ENCODE results near the gene RBM10. TPM values are rescaled to one million over a fixed set of nuclear protein-coding genes. Genes with fewer than 3 reads are reported as not detected.

The RBM10 gene
- total RNA-seq, 1 donor from 2014 or later: 29.6 TPM

GRCh38 chrX:47198026-47198686 is 53.1 kb downstream of the RBM10 start:
- Mint-ChIP-seq H3K4me3 (ENCODE audit: unreplicated experiment) (peak overlapping the region; percentile 31), H3K9me3 (ENCODE audit: low read depth) (no peaks in the 10 kb centered on the region), H3K27me3 (ENCODE audit: low read depth) (no peaks in the 10 kb centered on the region), H3K36me3 (ENCODE audit: low read depth) (peaks cover 48% of the 10 kb centered on the region), H3K27ac (ENCODE audit: unreplicated experiment) (peak overlapping the region; percentile 82), H3K4me1 (ENCODE audit: low read depth) (peaks cover 62% of the 10 kb centered on the region)
- no peak for TF ChIP-seq CTCF (IDR thresholded peaks at IDR 0.05)
- DNase-seq (ENCODE audit: low spot score): peak; percentile 63

GRCh38 chrX:47198687-47199080 is 53.7 kb downstream of the RBM10 start:
- Mint-ChIP-seq H3K4me1 (ENCODE audit: low read depth) (peaks cover 58% of the 10 kb centered on the region), H3K27me3 (ENCODE audit: low read depth) (no peaks in the 10 kb centered on the region), H3K4me3 (ENCODE audit: unreplicated experiment) (peak overlapping the region; percentile 31), H3K27ac (ENCODE audit: unreplicated experiment) (peak overlapping the region; percentile 82), H3K36me3 (ENCODE audit: low read depth) (peaks cover 51% of the 10 kb centered on the region), H3K9me3 (ENCODE audit: low read depth) (no peaks in the 10 kb centered on the region)
- no peak for TF ChIP-seq CTCF (IDR thresholded peaks at IDR 0.05)
- peak; percentile 70 for DNase-seq (ENCODE audit: low spot score)

GRCh38 chrX:47199286-47199685 is 54.3 kb downstream of the RBM10 start:
- H3K27ac Mint-ChIP-seq (ENCODE audit: unreplicated experiment): no peak overlapping the region
- DNase-seq (ENCODE audit: low spot score): peak; percentile 50
- no peaks in the 10 kb centered on the region for H3K27me3 Mint-ChIP-seq (ENCODE audit: low read depth)
- TF ChIP-seq CTCF (IDR thresholded peaks at IDR 0.05): no peak
- no peak overlapping the region for H3K4me3 Mint-ChIP-seq (ENCODE audit: unreplicated experiment)
- H3K4me1 Mint-ChIP-seq (ENCODE audit: low read depth): peaks cover 56% of the 10 kb centered on the region
- peaks cover 55% of the 10 kb centered on the region for H3K36me3 Mint-ChIP-seq (ENCODE audit: low read depth)
- no peaks in the 10 kb centered on the region for H3K9me3 Mint-ChIP-seq (ENCODE audit: low read depth)

- Mint-ChIP-seq H3K36me3 (ENCODE audit: low read depth) (peaks cover 60% of the 10 kb centered on the region), H3K27ac (ENCODE audit: unreplicated experiment) (peak overlapping the region; percentile 22)
These were observed 55.5 kb downstream of the RBM10 start for GRCh38 chrX:47200385-47201150.

More at GRCh38 chrX:47200385-47201150, 55.5 kb downstream of the RBM10 start:
- Mint-ChIP-seq H3K27me3 (ENCODE audit: low read depth) (no peaks in the 10 kb centered on the region), H3K4me3 (ENCODE audit: unreplicated experiment) (no peak overlapping the region), H3K4me1 (ENCODE audit: low read depth) (peaks cover 43% of the 10 kb centered on the region), H3K9me3 (ENCODE audit: low read depth) (no peaks in the 10 kb centered on the region)
- DNase-seq (ENCODE audit: low spot score): peak; percentile 67
- TF ChIP-seq CTCF (IDR thresholded peaks at IDR 0.05): peak; percentile 42

All from chondrocyte (in vitro differentiated cells).